Right lobe of liver (tissue), 6 donors: ENCODE results near the gene C2CD4C. TPM values are rescaled to one million over a fixed set of nuclear protein-coding genes. Genes with fewer than 3 reads are reported as not detected.
"Not testable (repeated sequence)": the region's sequence is repeated elsewhere in the genome, so short reads cannot be mapped to it uniquely, and the experiment has no call there.

ENCODE experiments used
- ATAC-seq, 4 donors: fragments of 200-7000 bp; cut with Tn5 transposase; one replicate each; pipeline ENCODE4 v1.9.1; 2020; ENCODE audit warnings: mild to moderate bottlenecking in 4 of 4, moderate library complexity in 4 of 4
- DNase-seq, 3 donors: peaks; one replicate each; pipeline ENCODE4 v3.0.0-alpha.2; 2020
- H3K27ac ChIP-seq, 3 donors: fragments of 200-600 bp; one replicate each; pipeline ENCODE4 v1.8.0; 2022
- H3K27me3 ChIP-seq, 2 donors: fragments of 200-600 bp; one replicate each; pipeline ENCODE4 v1.8.0; 2022
- H3K36me3 ChIP-seq, 4 donors: fragments of 200-600 bp; sonication (generic) in 1 of 4; one replicate each; pipeline versions ENCODE4 v1.5.1 to v1.8.0; 2017 to 2022; ENCODE audit warnings: control low read depth in 1 of 4
- H3K4me1 ChIP-seq, 4 donors: fragments of 200-600 bp; sonication (generic) in 1 of 4; one replicate each; pipeline versions ENCODE4 v1.5.1 to v1.8.0; 2017 to 2022; ENCODE audit warnings: control low read depth in 1 of 4
- H3K4me3 ChIP-seq, 3 donors: fragments of 200-600 bp; one replicate each; pipeline ENCODE4 v1.8.0; 2022
- H3K9me3 ChIP-seq, 4 donors: fragments of 200-600 bp; sonication (generic) in 1 of 4; one replicate each; pipeline versions ENCODE4 v1.5.1 to v1.8.0; 2017 to 2022; ENCODE audit warnings: control low read depth in 1 of 4
- POLR2A ChIP-seq: fragments of 450-650 bp; IDR thresholded peaks from one replicate; pipeline ENCODE4 v1.6.1; 2017; ENCODE audit warnings: antibody characterized with exemption, mild to moderate bottlenecking
- WGBS: methylation state at CpG from one replicate; pipeline ENCODE4 v1.1.6; 2018; ENCODE audit warnings: low coverage, low lambda C conversion rate; ENCODE audit not compliant: insufficient coverage; ENCODE audit errors: missing lambda C conversion rate; 5-methylcytosine and 5-hydroxymethylcytosine counted together
- intact Hi-C, 2 donors: fragments of 100-400 bp; cut with DNase I; formaldehyde crosslinking; loops; one replicate each; pipeline versions ENCODE4 v1.11.2 to v1.14.1; 2022
- total RNA-seq, 6 experiments: library from RNA; depleted of rRNA in 2 of 6; stranded (reverse); fragments of >200 nt in 2 of 6; fragmentation: NEBNext Ultra II Directional in 3 of 6; extraction: Animal tissue kit (Norgen Biotek cat#: 25700) in 3 of 6; gene quantifications; one replicate each; pipeline versions ENCODE4 v1.1.0 to v1.2.4, GENCODE V29; 2016 to 2023
- TF ChIP-seq, protein P1 (sequence below), 4 donors: fragments of 200-600 bp in 3 of 4; fragments of 450-650 bp in 1 of 4; IDR thresholded peaks; one replicate each; pipeline versions ENCODE4 v1.5.1 to v1.8.0; 2016 to 2022; ENCODE audit warnings: antibody characterized with exemption in 4 of 4, mild to moderate bottlenecking in 2 of 4
- donor health status: DM: no; HTN: yes; CAD: no.
- donor health status: DM: no; HTN: no; CAD: no.
- donor health status: DM: no; HTN: no; CAD: no.
- donor health status: DM: no; HTN: yes; CAD: no.
- donor health status: DM: no; HTN: yes; CAD: no.

C2CD4C gene
- total RNA-seq, 6 experiments from 2014 or later: 0.12 to 2.0 (median 0.44) TPM

GRCh38 chr19:423691-424466 lies 14.9 kb upstream of the C2CD4C start:
- Histone ChIP-seq H3K27ac (no peak overlapping the region), H3K36me3 (peaks cover 0 to 19% (median 4%) of the 10 kb centered on the region in 4 donors), H3K27me3 (no peaks in the 10 kb centered on the region), H3K4me3 (no peak overlapping the region), H3K9me3 (no peaks in the 10 kb centered on the region), H3K4me1 (no peaks in the 10 kb centered on the region)
- peak; percentile 40 to 50 (median 46) for ATAC-seq
- peak in 1 of 3 donors; percentile 17 for DNase-seq
- TF ChIP-seq, protein P1, sequence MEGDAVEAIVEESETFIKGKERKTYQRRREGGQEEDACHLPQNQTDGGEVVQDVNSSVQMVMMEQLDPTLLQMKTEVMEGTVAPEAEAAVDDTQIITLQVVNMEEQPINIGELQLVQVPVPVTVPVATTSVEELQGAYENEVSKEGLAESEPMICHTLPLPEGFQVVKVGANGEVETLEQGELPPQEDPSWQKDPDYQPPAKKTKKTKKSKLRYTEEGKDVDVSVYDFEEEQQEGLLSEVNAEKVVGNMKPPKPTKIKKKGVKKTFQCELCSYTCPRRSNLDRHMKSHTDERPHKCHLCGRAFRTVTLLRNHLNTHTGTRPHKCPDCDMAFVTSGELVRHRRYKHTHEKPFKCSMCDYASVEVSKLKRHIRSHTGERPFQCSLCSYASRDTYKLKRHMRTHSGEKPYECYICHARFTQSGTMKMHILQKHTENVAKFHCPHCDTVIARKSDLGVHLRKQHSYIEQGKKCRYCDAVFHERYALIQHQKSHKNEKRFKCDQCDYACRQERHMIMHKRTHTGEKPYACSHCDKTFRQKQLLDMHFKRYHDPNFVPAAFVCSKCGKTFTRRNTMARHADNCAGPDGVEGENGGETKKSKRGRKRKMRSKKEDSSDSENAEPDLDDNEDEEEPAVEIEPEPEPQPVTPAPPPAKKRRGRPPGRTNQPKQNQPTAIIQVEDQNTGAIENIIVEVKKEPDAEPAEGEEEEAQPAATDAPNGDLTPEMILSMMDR (IDR thresholded peaks at IDR 0.05): no peak
- no peak for TF ChIP-seq POLR2A
- 95% methylated on average over 4 of the region's 25 CpGs for WGBS
- intact Hi-C loops: no loop called here

- H3K9me3 ChIP-seq, intact Hi-C loops, H3K27me3 ChIP-seq, H3K4me1 ChIP-seq, H3K4me3 ChIP-seq, ATAC-seq, H3K27ac ChIP-seq: not testable (repeated sequence)
- peak in 1 of 3 donors; percentile 10 for DNase-seq
- H3K36me3 ChIP-seq: peaks cover 0 to 22% (median 4%) of the 10 kb centered on the region in 4 donors
- 0% methylated on average over 1 of the region's 9 CpGs for WGBS
These were observed 13.9 kb upstream of the C2CD4C start for GRCh38 chr19:422917-423226.

GRCh38 chr19:422213-422916 lies 13.4 kb upstream of the C2CD4C start:
- H3K27ac ChIP-seq: no peak overlapping the region
- H3K4me1 ChIP-seq: no peaks in the 10 kb centered on the region
- no peaks in the 10 kb centered on the region for H3K9me3 ChIP-seq
- 82% methylated on average over 10 of the region's 40 CpGs for WGBS
- TF ChIP-seq POLR2A: no peak
- TF ChIP-seq, protein P1 (IDR thresholded peaks at IDR 0.05): no peak
- H3K27me3 ChIP-seq: no peaks in the 10 kb centered on the region
- H3K36me3 ChIP-seq: peaks cover 0 to 22% (median 4%) of the 10 kb centered on the region in 4 donors
- ATAC-seq: no peak
- no peak overlapping the region for H3K4me3 ChIP-seq
- intact Hi-C loops: no loop called here
- peak in 1 of 3 donors; percentile 8 for DNase-seq

DNA sequence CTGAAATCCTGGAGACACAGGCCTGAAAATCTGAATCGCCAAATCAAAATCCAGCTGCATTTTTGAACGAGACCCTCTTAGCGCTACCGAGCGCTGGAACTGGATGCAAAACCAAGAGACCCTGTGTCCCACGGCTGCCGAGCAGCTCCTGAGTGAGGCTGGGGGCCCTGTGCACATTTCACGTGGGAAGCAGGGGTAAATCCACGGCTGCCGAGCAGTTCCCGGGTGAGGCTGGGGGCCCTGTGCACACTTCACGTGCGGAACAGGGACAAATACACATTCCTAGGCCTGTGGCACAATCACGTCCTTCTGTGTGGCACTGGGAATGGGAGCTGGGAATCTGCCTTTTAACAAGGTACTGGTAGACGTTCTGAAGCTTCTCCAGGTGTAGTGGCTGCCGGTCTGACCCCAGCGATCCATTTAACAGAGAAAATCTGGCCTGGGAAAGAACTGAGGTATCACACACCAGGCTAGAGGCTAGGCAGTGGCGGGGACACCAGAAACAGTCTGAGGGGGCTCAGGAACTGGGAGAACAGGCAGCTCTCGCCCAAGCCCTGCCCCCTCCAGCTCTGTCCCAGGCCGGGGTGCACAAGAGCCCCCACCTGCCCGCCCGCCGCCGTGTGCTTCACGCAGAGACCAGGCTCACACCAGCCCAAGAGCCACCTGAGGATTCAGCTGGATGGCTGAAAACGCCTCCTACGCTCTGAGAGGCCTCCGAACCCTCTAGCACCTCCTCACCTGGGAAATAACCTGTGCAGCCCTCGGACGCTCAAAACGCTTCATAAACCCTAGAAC lies 11.0 kb upstream of the C2CD4C start:
- intact Hi-C loops: no loop called here
- peaks cover 0 to 20% (median 4%) of the 10 kb centered on the region in 4 donors for H3K36me3 ChIP-seq
- TF ChIP-seq, protein P1 (IDR thresholded peaks at IDR 0.05): no peak
- TF ChIP-seq POLR2A: no peak
- H3K27ac ChIP-seq: no peak overlapping the region
- no peaks in the 10 kb centered on the region for H3K4me1 ChIP-seq
- 78% methylated on average over 6 of the region's 31 CpGs for WGBS
- no peaks in the 10 kb centered on the region for H3K9me3 ChIP-seq
- no peak overlapping the region for H3K4me3 ChIP-seq
- ATAC-seq (no peak), DNase-seq (peak in 2 of 3 donors; percentile 10 to 27)
- H3K27me3 ChIP-seq: no peaks in the 10 kb centered on the region
